ENCODE data around the gene AQP2.

DNA sequence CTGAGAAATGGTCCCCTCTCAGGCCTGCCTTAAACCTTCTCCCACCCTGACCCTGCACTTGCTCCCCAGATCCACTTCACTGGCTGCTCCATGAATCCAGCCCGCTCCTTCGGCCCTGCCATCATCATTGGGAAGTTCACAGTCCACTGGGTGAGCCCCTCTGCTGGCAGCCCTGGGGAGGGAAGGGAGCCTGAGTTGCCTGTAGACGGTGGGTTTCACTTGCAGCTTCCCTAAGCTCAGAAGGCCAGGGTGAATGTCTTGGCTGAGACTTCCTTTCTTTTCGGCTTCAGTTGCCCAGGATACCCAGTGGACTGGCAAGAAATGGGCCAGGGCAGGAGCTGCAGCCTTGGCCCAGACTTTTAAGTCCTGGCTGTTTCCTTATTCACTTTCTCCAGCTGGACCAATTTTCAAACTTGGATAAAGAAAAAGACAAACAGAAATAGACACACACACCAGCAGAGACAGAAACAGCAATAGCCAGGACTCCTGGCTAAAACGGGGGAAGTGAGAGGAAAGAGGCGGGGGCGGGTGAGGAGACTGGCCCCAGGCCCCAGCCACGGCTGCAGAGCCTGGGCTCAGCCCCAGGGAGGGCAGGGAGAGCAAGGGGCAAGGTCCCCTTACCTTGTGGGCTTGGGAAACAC, 24.3 kb downstream of the AQP2 start:
- TF ChIP-seq, protein P1, sequence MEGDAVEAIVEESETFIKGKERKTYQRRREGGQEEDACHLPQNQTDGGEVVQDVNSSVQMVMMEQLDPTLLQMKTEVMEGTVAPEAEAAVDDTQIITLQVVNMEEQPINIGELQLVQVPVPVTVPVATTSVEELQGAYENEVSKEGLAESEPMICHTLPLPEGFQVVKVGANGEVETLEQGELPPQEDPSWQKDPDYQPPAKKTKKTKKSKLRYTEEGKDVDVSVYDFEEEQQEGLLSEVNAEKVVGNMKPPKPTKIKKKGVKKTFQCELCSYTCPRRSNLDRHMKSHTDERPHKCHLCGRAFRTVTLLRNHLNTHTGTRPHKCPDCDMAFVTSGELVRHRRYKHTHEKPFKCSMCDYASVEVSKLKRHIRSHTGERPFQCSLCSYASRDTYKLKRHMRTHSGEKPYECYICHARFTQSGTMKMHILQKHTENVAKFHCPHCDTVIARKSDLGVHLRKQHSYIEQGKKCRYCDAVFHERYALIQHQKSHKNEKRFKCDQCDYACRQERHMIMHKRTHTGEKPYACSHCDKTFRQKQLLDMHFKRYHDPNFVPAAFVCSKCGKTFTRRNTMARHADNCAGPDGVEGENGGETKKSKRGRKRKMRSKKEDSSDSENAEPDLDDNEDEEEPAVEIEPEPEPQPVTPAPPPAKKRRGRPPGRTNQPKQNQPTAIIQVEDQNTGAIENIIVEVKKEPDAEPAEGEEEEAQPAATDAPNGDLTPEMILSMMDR (IDR thresholded peaks at IDR 0.05): no peak
- no peak for TF ChIP-seq POLR2A (IDR thresholded peaks at IDR 0.05)
